ENCODE results near the gene DNAJC1.
"Not testable (repeated sequence)": the region's sequence is repeated elsewhere in the genome, so short reads cannot be mapped to it uniquely, and the experiment has no call there.

Gene DNAJC1

GRCh38 chr10:21870849-21871248, 132.7 kb downstream of the DNAJC1 start:
- WGBS, 2 donors (ENCODE audit: extremely low coverage in 2 of 2, insufficient read length in 2 of 2, insufficient replicate concordance in 1 of 2): no CpG with 5 or more reads among the region's 1 CpG
- Histone ChIP-seq H3K36me3 (replicated peaks in 1 of 2; ENCODE audit: control insufficient read depth in 2 of 2, insufficient read depth in 2 of 2, low read length in 2 of 2) (peaks cover 0 to 8% of the 10 kb centered on the region in 2 donors), H3K4me3 (ENCODE audit: low read length in 2 of 2) (no peak overlapping the region), H3K4ac (ENCODE audit: low read length) (no peak overlapping the region), H2BK5ac (ENCODE audit: low read length) (no peak overlapping the region), H3K9me3 (replicated peaks in 1 of 2; ENCODE audit: control insufficient read depth in 2 of 2, insufficient read depth in 1 of 2, low read depth in 1 of 2, low read length in 2 of 2) (peaks cover 2 to 43% of the 10 kb centered on the region in 2 donors), H2BK12ac (ENCODE audit: low read length) (no peak overlapping the region), H3K23ac (ENCODE audit: low read depth, low read length, poor library complexity) (no peak overlapping the region), H2AFZ (ENCODE audit: low read length) (no peak overlapping the region), H2AK5ac (ENCODE audit: low read depth, low read length) (no peak overlapping the region), H3K4me2 (ENCODE audit: insufficient read depth, low read length, poor library complexity, severe bottlenecking) (no peak overlapping the region), H2BK15ac (ENCODE audit: low read length) (no peak overlapping the region), H3K4me1 (ENCODE audit: control insufficient read depth in 2 of 2, insufficient read depth in 1 of 2, low read depth in 1 of 2, low read length in 2 of 2) (no peaks in the 10 kb centered on the region), H4K91ac (ENCODE audit: low read depth, low read length, poor library complexity) (no peak overlapping the region), H4K8ac (ENCODE audit: low read depth, low read length) (no peak overlapping the region), H3K18ac (ENCODE audit: low read length) (no peak overlapping the region), H2BK120ac (ENCODE audit: low read depth, low read length) (no peak overlapping the region), H3K27me3 (ENCODE audit: control insufficient read depth in 3 of 3, insufficient read depth in 3 of 3, low read depth in 1 of 3, low read length in 3 of 3) (no peaks in the 10 kb centered on the region), H3K27ac (replicated peaks; ENCODE audit: low read length) (no peak overlapping the region), H3K14ac (ENCODE audit: low read length) (no peak overlapping the region), H3K9ac (ENCODE audit: low read depth, low read length, poor library complexity) (no peak overlapping the region), H3K79me1 (ENCODE audit: low read depth, low read length) (no peaks in the 10 kb centered on the region)
- DNase-seq (ENCODE audit: low spot score): no peak

GRCh38 chr10:21869087-21869486, 134.4 kb downstream of the DNAJC1 start:
- H3K4me2 ChIP-seq (ENCODE audit: insufficient read depth, low read length, poor library complexity, severe bottlenecking); H3K4ac ChIP-seq (ENCODE audit: low read length); H3K23ac ChIP-seq (ENCODE audit: low read depth, low read length, poor library complexity); H2AK5ac ChIP-seq (ENCODE audit: low read depth, low read length); H2BK120ac ChIP-seq (ENCODE audit: low read depth, low read length); H3K9ac ChIP-seq (ENCODE audit: low read depth, low read length, poor library complexity); H3K18ac ChIP-seq (ENCODE audit: low read length); H4K8ac ChIP-seq (ENCODE audit: low read depth, low read length); H4K91ac ChIP-seq (ENCODE audit: low read depth, low read length, poor library complexity); H3K27me3 ChIP-seq (ENCODE audit: control insufficient read depth in 3 of 3, insufficient read depth in 3 of 3, low read depth in 1 of 3, low read length in 3 of 3); DNase-seq (ENCODE audit: low spot score); H3K27ac ChIP-seq (replicated peaks; ENCODE audit: low read length); H3K4me3 ChIP-seq (ENCODE audit: low read length in 2 of 2); H2BK5ac ChIP-seq (ENCODE audit: low read length); H3K36me3 ChIP-seq (replicated peaks in 1 of 2; ENCODE audit: control insufficient read depth in 2 of 2, insufficient read depth in 2 of 2, low read length in 2 of 2); H3K79me1 ChIP-seq (ENCODE audit: low read depth, low read length); H2BK12ac ChIP-seq (ENCODE audit: low read length); H3K14ac ChIP-seq (ENCODE audit: low read length); H2AFZ ChIP-seq (ENCODE audit: low read length); H3K4me1 ChIP-seq (ENCODE audit: control insufficient read depth in 2 of 2, insufficient read depth in 1 of 2, low read depth in 1 of 2, low read length in 2 of 2); H2BK15ac ChIP-seq (ENCODE audit: low read length): not testable (repeated sequence)
- peaks cover under 1 to 40% of the 10 kb centered on the region in 2 donors for H3K9me3 ChIP-seq (replicated peaks in 1 of 2; ENCODE audit: control insufficient read depth in 2 of 2, insufficient read depth in 1 of 2, low read depth in 1 of 2, low read length in 2 of 2)
- WGBS, 2 donors (ENCODE audit: extremely low coverage in 2 of 2, insufficient read length in 2 of 2, insufficient replicate concordance in 1 of 2): no CpG with 5 or more reads among the region's 2 CpGs

GRCh38 chr10:21860718-21861117, 142.8 kb downstream of the DNAJC1 start:
- no CpG with 5 or more reads among the region's 1 CpG for WGBS, 2 donors (ENCODE audit: extremely low coverage in 2 of 2, insufficient read length in 2 of 2, insufficient replicate concordance in 1 of 2)
- no peak overlapping the region for H3K4me2 ChIP-seq (ENCODE audit: insufficient read depth, low read length, poor library complexity, severe bottlenecking)
- H3K23ac ChIP-seq (ENCODE audit: low read depth, low read length, poor library complexity): no peak overlapping the region
- no peak overlapping the region for H2AK5ac ChIP-seq (ENCODE audit: low read depth, low read length)
- H2BK12ac ChIP-seq (ENCODE audit: low read length): no peak overlapping the region
- no peaks in the 10 kb centered on the region for H3K4me1 ChIP-seq (ENCODE audit: control insufficient read depth in 2 of 2, insufficient read depth in 1 of 2, low read depth in 1 of 2, low read length in 2 of 2)
- H3K27ac ChIP-seq (replicated peaks; ENCODE audit: low read length): no peak overlapping the region
- H2BK5ac ChIP-seq (ENCODE audit: low read length): no peak overlapping the region
- H3K9ac ChIP-seq (ENCODE audit: low read depth, low read length, poor library complexity): no peak overlapping the region
- H3K4me3 ChIP-seq (ENCODE audit: low read length in 2 of 2): no peak overlapping the region
- H3K27me3 ChIP-seq (ENCODE audit: control insufficient read depth in 3 of 3, insufficient read depth in 3 of 3, low read depth in 1 of 3, low read length in 3 of 3): no peaks in the 10 kb centered on the region
- DNase-seq (ENCODE audit: low spot score): no peak
- no peaks in the 10 kb centered on the region for H3K79me1 ChIP-seq (ENCODE audit: low read depth, low read length)
- H3K9me3 ChIP-seq (replicated peaks in 1 of 2; ENCODE audit: control insufficient read depth in 2 of 2, insufficient read depth in 1 of 2, low read depth in 1 of 2, low read length in 2 of 2): no peaks in the 10 kb centered on the region
- H2AFZ ChIP-seq (ENCODE audit: low read length): no peak overlapping the region
- no peak overlapping the region for H3K18ac ChIP-seq (ENCODE audit: low read length)
- no peak overlapping the region for H4K91ac ChIP-seq (ENCODE audit: low read depth, low read length, poor library complexity)
- H3K14ac ChIP-seq (ENCODE audit: low read length): no peak overlapping the region
- H3K4ac ChIP-seq (ENCODE audit: low read length): no peak overlapping the region
- no peak overlapping the region for H2BK15ac ChIP-seq (ENCODE audit: low read length)
- peaks cover 0 to 3% of the 10 kb centered on the region in 2 donors for H3K36me3 ChIP-seq (replicated peaks in 1 of 2; ENCODE audit: control insufficient read depth in 2 of 2, insufficient read depth in 2 of 2, low read length in 2 of 2)
- no peak overlapping the region for H2BK120ac ChIP-seq (ENCODE audit: low read depth, low read length)
- H4K8ac ChIP-seq (ENCODE audit: low read depth, low read length): no peak overlapping the region

GRCh38 chr10:21858455-21858854, 145.1 kb downstream of the DNAJC1 start:
- H2BK15ac ChIP-seq (ENCODE audit: low read length): no peak overlapping the region
- H3K18ac ChIP-seq (ENCODE audit: low read length): no peak overlapping the region
- H3K23ac ChIP-seq (ENCODE audit: low read depth, low read length, poor library complexity): no peak overlapping the region
- no peak overlapping the region for H3K14ac ChIP-seq (ENCODE audit: low read length)
- peaks cover 0 to 3% of the 10 kb centered on the region in 2 donors for H3K36me3 ChIP-seq (replicated peaks in 1 of 2; ENCODE audit: control insufficient read depth in 2 of 2, insufficient read depth in 2 of 2, low read length in 2 of 2)
- no peak overlapping the region for H3K4me2 ChIP-seq (ENCODE audit: insufficient read depth, low read length, poor library complexity, severe bottlenecking)
- no peak overlapping the region for H2BK12ac ChIP-seq (ENCODE audit: low read length)
- H4K91ac ChIP-seq (ENCODE audit: low read depth, low read length, poor library complexity): no peak overlapping the region
- no peak overlapping the region for H2BK120ac ChIP-seq (ENCODE audit: low read depth, low read length)
- H2BK5ac ChIP-seq (ENCODE audit: low read length): no peak overlapping the region
- H3K9ac ChIP-seq (ENCODE audit: low read depth, low read length, poor library complexity): no peak overlapping the region
- no peak overlapping the region for H2AK5ac ChIP-seq (ENCODE audit: low read depth, low read length)
- H3K4me1 ChIP-seq (ENCODE audit: control insufficient read depth in 2 of 2, insufficient read depth in 1 of 2, low read depth in 1 of 2, low read length in 2 of 2): no peaks in the 10 kb centered on the region
- H3K9me3 ChIP-seq (replicated peaks in 1 of 2; ENCODE audit: control insufficient read depth in 2 of 2, insufficient read depth in 1 of 2, low read depth in 1 of 2, low read length in 2 of 2): no peaks in the 10 kb centered on the region
- no peak overlapping the region for H4K8ac ChIP-seq (ENCODE audit: low read depth, low read length)
- H3K4me3 ChIP-seq (ENCODE audit: low read length in 2 of 2): no peak overlapping the region
- H3K27ac ChIP-seq (replicated peaks; ENCODE audit: low read length): no peak overlapping the region
- no peaks in the 10 kb centered on the region for H3K27me3 ChIP-seq (ENCODE audit: control insufficient read depth in 3 of 3, insufficient read depth in 3 of 3, low read depth in 1 of 3, low read length in 3 of 3)
- H2AFZ ChIP-seq (ENCODE audit: low read length): no peak overlapping the region
- H3K4ac ChIP-seq (ENCODE audit: low read length): no peak overlapping the region
- no peak for DNase-seq (ENCODE audit: low spot score)
- H3K79me1 ChIP-seq (ENCODE audit: low read depth, low read length): no peaks in the 10 kb centered on the region
- no CpG with 5 or more reads among the region's 2 CpGs for WGBS, 2 donors (ENCODE audit: extremely low coverage in 2 of 2, insufficient read length in 2 of 2, insufficient replicate concordance in 1 of 2)
